HG03045 (cell line): ENCODE results near the gene VWA8.
"Not testable (repeated sequence)": the region's sequence is repeated elsewhere in the genome, so short reads cannot be mapped to it uniquely, and the experiment has no call there.

Source experiments
- ATAC-seq: cut with Tn5 transposase; IDR thresholded peaks from one replicate; pipeline ENCODE4 v1.9.1; 2021; ENCODE audit warnings: mild to moderate bottlenecking, moderate library complexity; ENCODE audit not compliant: unreplicated experiment

The VWA8 gene

DNA sequence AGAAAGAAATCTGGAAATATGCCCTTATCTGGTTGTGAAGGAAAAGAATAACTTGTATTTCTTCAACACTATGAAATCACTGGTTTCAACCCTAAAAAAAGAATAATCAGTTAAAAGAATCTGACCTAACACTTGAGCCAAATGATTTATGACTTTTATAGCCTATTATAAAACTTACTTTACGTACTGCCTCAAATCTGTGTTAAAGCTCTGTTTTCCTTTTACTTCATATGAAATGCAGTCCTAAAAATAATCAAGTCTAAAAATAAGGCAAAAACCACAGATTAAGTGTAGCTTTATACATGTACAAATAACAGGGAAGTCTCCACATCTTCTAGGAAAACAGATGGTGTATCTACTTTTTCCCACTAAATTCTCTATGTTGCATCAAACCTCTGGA lies 101.3 kb downstream of the VWA8 start:
- no peak for ATAC-seq

DNA sequence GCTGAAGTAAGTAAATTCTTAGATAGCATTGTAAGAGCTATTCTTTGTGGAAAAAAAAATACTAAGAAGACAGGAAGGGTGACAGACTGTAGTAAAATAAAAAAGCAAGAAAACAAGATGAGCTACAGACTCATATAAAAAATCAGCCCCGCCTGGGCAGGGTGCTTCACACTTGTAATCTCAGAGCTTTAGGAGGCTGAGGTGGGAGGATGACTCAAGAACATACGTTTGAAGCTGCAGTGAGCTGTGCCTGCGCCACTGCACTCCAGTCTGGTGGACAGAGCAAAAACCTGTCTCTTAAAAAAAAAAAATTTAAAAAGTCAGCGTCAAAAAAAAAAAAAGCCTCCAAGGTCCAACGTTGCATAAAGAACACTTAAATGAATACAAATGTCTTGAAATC lies 102.1 kb downstream of the VWA8 start:
- no peak for ATAC-seq

DNA sequence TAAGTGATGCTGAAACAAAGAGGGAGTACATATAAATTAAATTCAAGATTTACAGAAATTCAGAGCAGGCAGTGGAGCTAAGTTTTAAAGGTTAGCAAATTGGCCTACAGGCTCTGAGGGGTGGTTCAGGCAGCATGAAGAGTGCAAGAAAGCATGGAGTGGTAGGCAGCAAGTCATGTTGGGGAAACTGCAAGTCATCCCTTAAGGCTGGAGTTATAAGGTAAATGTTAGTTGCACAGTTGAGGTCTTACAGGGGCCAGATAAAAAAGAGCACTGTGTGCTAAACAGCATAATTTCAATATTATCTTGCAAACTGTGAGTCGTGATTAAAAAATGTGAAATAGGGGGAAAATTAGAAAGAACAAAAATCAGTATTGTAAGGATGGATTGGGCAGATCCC lies 106.2 kb downstream of the VWA8 start:
- no peak for ATAC-seq

DNA sequence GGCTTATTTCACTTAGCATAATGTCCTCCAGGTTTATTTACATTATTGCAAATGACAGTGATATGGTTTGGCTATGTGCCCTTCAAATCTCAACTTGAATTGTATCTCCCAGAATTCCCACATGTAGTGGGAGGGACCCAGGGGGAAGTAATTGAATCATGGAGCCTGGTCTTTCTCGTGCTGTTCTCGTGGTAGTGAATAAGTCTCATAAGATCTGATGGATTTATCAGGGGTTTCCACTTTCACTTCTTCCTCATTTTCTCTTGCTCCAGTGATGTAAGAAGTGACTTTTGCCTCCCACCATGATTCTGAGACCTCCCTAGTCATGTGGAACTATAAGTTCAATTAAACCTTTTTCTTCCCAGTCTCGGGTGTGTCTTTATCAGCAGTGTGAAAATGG lies 109.6 kb downstream of the VWA8 start:
- ATAC-seq = no peak

DNA sequence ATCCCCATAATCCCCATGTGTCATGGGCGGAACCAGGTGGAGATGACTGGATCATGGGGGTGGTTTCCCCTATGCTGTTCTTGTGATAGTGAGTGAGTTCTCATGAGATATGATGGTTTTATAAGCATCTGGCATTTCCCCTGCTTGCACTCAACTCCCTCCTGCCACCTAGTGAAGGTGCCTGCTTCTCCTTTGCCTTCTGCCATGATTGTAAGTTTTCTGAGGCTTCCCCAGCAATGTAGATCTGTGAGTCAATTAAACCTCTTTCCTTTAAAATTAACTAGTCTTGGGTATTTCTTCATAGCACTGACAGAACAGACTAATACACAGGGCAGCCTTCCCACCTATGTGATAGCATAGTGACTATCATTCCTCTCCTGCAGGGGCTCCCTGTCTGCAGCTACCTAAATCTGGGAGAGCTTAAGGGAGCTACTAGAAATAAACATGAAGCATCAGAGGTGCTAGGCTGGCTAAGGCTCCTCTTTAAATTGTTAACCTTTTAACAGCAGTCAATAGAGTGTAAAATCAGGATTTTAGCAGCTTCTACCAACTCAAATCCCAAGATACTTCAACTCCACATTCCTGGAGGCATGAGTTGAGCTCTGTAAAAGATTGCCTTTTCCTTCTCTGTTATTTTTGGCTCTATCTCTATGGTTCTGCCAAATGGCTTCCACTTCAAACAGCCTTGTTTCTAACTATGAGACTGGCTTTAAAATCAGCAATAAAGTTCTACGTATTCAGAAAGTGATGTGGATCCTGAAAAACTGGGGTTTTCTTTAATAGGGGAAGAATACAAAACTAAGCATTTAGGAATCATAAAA lies 112.3 kb downstream of the VWA8 start:
- no peak for ATAC-seq

DNA sequence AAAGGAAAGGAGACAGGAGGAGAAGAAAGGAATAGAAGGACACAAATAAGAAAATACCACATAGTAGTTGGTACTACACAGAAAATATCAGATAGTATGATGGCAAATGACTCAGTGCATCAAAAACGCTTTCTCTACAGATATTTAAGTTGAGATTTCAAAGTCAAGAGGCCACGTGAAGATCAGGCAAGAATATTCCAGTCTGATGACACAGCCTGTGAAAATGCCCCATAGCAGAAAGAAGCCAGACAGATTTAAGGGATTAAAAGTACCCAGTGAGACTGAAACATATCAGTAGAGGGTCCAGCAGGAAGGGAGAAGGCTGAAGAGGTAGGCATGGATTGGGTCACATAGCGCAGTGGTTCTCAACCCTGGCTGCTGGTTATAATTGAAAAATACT lies 113.7 kb downstream of the VWA8 start:
- no peak for ATAC-seq

DNA sequence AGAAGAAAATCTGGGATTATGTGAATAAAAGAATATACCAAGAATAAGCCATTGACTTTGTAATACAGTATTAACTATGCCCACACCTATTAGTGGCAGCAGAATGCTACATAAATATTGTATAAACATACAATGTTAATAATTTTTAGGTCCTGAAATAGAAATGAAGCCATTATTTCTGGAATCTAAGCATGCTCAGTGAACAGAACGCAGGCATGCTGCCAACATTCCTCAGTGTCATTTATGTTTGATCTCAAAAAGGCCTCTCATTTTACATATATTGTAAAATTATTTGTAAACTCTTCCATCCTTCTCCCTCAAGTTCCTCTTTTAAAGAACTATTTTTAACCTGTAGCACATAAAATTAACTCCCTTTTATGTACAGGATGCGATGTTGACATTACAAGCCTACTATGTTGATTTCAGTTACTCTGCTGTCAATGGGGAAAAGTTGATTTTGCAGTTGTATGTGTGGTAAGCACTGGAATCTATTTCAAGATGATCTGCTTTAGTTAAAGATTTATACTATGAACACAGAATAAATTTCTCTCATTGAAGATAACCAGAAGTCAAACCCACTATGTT lies 118.8 kb downstream of the VWA8 start:
- ATAC-seq = no peak

DNA sequence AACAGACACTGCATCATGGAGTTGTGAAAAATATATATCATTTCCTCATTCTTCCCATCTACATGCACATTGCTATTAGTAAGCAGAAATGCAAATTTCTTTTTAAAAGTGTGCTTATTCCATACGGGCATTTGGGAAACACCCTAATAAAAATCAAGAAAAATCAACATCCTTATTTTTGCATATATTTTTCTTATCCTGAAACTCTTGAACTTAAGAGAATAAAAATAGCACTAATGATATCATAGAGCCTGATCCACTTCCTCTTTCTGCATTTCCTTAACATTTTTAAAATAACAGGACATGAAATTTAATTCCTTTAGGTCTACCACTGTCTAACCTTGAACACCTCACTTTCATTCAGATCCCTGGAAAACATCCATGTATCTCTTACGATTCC lies 123.3 kb downstream of the VWA8 start:
- ATAC-seq = no peak

DNA sequence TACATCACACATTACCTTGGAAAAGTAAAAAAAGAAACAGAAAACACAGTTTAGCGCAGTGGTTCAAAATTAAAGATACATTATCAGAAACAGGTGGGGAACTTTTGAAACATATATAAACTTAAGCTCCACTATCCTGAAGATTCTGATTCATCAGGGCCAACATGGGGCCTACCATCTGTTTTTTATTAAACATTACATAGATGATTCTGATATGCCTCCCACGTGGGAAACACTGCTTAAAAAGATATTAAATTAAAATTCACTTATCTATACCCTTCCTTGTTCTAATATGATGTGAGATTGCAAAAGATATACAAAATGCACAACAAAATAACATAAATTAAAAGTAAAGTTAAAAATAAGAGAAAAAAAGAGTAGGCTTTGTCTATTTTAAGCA lies 125.0 kb downstream of the VWA8 start:
- no peak for ATAC-seq

DNA sequence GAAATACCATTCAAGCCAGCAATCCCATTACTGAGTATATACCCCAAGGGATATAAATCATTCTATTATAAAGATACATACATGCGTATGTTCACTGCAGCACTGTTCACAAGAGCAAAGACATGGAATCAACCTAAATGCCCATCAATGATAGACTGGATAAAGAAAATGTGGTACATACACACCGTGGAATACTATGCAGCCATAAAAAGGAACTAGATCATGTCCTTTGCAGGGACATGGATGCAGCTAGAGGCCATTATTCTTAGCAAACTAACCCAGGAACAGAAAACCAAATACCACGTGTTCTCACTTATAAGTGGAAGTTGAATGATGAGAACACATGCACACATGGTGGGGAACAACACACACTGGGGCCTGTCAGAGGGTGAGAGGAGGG lies 126.2 kb downstream of the VWA8 start:
- ATAC-seq = not testable (repeated sequence)

DNA sequence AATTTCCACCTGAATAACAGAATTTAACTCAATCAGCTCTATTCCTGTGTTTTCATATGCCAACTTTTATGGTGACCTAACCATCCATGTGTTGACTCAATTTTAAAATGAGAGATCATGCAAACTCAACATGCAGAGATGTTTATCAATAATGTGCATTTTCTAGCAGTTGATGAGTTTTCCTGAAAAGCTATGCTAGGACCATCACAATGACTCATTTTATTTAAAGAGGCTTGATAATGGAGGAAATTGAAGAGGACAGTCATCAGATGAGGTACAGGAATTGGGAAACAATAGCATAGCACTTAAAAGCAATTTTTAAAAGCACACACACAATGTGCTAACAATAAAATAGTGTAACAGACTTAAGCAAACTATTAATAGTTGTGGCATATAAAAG lies 127.1 kb downstream of the VWA8 start:
- no peak for ATAC-seq

DNA sequence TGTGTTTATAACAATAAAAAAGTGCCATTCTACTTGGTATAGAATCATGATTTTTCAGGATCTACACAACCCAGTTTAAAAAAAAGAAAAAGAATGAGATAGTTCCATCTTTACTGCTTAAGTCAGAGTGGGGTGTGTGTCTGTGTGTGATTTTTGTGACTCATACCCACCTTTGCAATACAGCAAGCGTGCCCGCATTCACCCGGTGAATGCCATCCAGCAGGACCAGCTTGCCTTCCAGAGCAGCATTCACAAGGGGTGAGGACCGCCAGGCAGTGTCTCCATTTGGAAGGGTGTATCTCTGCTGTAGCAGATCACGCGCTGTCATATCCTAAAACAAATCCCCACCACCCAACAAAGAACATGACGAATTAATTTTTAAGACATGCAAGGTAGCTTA lies 127.7 kb downstream of the VWA8 start:
- no peak for ATAC-seq

DNA sequence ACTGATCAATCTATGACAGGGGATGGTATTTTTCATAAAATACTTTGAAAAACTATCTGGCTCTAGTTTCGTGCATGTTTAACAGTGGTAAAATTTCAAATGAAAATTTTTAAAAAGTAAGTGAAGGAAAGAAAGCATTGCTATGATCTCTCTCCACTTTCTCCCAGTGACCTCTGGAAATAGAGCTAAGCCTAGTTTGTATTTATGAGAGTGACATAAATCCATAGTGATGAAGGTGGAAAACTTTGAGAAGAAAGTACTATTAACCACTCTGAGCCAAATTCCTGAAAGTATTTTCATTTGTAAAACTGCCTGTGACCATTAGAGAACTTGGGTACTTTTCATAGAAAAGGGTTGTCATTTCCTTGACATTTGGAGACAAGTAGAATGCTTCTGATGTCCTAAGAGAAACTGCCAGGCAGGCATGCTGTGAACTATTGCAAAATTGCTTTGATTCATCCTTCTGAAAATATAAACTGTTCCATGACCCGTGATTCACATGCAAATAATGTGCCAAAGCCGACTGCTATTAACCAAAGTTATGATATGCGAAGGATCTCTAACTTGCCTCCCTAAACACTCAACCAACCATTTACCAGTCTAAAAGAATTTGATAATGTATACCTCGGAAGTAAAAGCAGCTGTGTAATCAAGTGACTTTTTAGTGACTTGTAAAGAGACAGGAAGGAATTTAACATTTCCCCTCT lies 133.2 kb downstream of the VWA8 start:
- ATAC-seq = no peak

DNA sequence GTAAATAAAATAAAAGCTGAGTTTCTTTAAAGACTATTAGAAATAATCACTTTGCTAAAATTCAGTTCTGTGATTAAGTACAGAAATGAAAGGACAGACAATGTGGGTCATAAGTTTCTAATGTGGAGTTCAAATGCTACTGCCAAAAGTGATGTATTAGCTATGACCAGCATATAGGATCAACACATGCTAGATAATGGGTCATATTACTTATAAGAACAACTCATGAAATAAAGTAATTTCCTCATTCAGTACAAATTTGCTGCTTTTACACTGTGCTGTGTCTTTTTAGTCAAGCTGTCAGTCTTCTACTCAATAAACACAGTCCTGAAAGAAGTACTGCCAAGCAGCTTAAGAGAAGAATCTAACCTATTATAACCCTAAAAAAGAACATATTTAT lies 135.2 kb downstream of the VWA8 start:
- ATAC-seq = no peak

DNA sequence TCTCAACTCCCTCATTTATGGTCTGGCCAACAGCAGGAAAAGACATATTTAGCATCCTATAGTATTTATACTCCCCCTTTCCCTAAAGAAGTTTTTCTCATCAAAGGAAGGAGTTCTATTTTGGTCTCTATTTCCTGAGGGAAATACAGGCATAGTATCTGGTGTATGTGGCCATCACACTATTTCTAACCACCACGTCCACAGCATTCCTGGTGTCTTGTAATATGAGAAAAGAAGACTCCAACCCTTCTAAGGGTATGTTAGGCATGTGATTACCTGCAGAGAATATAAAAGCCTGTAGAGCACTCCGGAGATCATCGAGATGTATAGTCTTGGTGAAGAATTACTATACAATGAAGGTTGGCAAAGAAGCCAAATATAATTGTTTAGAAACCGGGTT lies 137.4 kb downstream of the VWA8 start:
- ATAC-seq = no peak

DNA sequence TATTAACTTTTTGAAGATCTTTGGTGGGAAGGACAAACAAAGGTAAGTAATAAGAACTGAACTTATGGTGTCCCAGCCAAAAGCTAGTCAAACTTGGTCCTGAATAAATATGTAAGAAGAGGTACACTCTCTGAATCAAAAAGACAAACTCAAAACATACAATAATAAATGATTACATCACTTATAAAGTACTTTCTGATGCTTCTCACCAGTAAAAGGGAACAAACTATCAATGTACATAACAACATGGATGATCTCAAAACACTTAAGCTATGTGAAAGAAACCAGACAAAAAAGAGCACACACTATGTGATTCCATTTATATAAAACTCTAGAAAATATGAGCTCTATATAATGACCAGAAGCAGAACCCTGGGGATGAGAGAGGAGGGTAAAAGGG lies 138.3 kb downstream of the VWA8 start:
- no peak for ATAC-seq

DNA sequence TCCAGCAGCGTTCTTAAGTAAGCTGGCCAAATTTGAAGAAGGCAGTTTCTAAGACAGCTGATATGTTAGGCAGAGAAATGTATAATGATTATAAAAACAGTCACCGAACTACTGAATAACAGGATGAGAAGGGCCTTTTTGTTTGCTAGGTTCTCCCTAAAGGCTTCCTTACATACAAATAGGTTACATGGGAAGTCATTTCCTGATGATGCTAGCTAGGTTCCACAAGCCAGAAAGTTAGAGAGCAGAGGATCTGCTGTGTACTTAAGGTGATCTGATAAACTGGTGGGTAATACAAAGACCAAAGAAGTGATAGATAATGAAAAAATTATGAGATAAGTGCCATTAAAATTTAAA lies 139.7 kb downstream of the VWA8 start:
- no peak for ATAC-seq

DNA sequence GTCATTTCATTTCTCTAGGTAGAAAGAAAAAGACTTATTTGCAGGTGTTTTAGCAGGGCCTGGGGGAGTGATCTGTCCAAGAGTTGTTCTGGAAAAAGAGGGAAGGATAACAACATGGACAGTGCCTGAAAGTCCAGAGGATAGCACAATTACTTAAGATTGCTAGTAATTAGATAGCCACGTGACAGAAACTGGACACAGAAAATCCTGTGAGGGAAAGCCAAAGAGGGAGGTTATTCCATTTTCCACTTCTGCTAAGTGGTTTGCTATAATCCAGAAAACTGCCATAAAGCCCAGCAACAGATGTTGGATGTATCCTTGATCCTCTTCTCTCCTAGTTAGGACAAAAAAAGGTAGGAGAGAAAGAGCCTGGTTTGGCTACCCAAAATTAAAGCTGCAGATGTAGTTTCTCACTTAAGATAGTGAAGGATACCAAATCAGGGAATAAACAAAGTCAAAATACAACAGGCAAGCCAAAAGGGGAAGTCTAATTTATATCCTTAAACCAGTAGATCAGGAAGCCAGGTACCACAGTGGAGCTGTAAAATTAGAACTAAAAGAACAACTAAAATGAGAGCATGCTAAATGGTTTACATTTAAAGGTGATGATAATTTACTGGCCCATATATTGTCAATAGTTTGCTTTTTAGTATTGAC lies 140.2 kb downstream of the VWA8 start:
- ATAC-seq = no peak

DNA sequence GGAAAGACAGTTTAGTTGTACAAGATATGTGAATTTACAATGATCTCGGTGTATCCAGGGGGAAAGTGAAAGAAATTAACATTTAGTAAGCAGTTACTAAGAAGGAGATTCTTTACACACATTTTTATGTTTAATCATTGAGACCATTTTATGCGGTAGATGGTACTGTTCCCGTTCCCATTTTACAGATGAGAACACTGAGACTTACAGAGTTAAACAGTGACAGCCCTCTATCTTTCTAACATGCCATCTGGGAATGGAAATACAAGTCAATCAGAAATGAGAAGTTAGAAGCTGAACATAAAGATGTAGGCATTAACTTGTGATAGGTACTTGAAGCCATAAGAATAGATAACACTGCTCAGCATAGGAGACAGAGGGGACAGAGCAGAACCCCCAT lies 144.9 kb downstream of the VWA8 start:
- no peak for ATAC-seq

DNA sequence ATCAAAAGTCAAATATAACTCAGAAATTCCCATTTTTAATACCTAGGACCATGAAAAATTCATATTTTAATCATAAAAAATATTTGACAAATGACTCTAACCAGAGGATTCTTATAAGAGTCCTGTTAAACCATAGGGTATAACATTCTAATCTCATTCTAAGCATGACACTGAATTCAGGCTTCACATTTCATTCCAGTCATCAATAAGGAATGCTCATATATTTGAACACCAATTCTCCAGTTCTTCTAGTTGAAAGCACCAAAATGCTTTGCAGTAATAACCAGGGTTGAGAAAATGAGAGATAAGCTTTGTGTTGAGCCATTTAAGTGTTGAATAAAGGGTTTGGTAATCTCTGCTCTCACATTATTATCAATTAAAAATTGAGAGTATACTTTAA lies 147.5 kb downstream of the VWA8 start:
- ATAC-seq = no peak

DNA sequence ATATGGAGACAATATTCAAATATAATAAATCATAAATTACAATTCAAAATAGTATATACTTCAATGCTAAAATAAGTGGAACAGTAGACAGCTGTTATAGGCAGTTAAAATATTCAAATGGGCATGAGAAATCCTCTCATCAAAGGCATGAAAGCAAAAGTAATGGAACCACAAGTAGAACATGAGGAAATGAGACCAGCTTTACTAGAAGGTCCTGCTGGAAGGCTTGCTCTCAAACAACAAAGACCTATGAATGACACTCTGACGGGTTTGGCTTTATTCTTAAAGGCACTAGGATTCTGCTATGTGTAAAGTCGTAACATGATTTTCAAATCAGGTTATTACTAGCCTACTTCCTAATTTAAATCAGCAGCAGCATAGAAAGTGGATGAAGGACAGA lies 148.1 kb downstream of the VWA8 start:
- ATAC-seq = peak; percentile 76

DNA sequence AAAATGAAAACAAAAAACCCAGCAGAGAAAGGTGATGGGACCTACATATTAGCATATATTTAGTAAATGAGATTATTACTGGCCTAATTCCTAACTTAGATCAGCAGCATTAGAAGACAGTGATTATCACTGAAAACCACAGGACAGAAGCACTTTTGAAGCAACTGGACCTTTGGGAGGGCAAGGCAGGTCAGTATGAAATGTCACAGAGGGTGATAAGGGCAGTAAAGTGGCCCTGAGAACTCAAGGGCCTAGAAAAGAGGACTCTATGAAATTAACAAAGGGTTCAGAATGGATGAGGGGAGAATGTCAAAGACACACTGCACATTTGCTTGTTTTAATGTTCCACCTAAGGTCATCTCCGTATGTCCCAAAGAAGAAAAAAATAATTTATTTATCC lies 148.7 kb downstream of the VWA8 start:
- ATAC-seq = no peak
